Smooth muscle cell (in vitro differentiated cells): ENCODE measurements around the gene HOTAIR. TPM values are rescaled to one million over a fixed set of nuclear protein-coding genes. Genes with fewer than 3 reads are reported as not detected.

ENCODE experiments used
- DNase-seq: peaks from one replicate; lab custom pipeline; 2025; ENCODE audit not compliant: unreplicated experiment; lab: John Stamatoyannopoulos, UW
- H2AFZ ChIP-seq: fragments of 200-600 bp; sonication (generic); 2 replicates; pipeline ENCODE4 v1.6.0; 2016; ENCODE audit warnings: antibody characterized with exemption, low read depth, mild to moderate bottlenecking
- H3F3A ChIP-seq: fragments of 200-600 bp; sonication (generic); 2 replicates; pipeline ENCODE4 v1.6.0; 2017; ENCODE audit warnings: antibody characterized with exemption, low read depth
- H3K27ac ChIP-seq: fragments of 200-600 bp; sonication (generic); 2 replicates; pipeline ENCODE4 v1.5.1; 2016; ENCODE audit warnings: low read depth, mild to moderate bottlenecking
- H3K27me3 ChIP-seq: fragments of 200-600 bp; sonication (generic); 2 replicates; pipeline ENCODE4 v1.6.1; 2016; ENCODE audit warnings: low read depth, mild to moderate bottlenecking
- H3K36me3 ChIP-seq: fragments of 200-600 bp; sonication (generic); 2 replicates; pipeline ENCODE4 v1.5.1; 2016; ENCODE audit warnings: low read depth
- H3K4me1 ChIP-seq: fragments of 200-600 bp; sonication (generic); 2 replicates; pipeline ENCODE4 v1.5.1; 2016; ENCODE audit warnings: low read depth
- H3K4me2 ChIP-seq: fragments of 200-600 bp; sonication (generic); 2 replicates; pipeline ENCODE4 v1.6.0; 2016; ENCODE audit warnings: mild to moderate bottlenecking
- H3K4me3 ChIP-seq: fragments of 200-600 bp; sonication (generic); 2 replicates; pipeline ENCODE4 v1.5.1; 2016; ENCODE audit warnings: mild to moderate bottlenecking
- H3K79me2 ChIP-seq: fragments of 200-600 bp; sonication (generic); 2 replicates; pipeline ENCODE4 v1.6.0; 2016; ENCODE audit warnings: low read depth, mild to moderate bottlenecking
- H3K9ac ChIP-seq: fragments of 200-600 bp; sonication (generic); 2 replicates; pipeline ENCODE4 v1.6.0; 2016; ENCODE audit warnings: low read depth
- H3K9me3 ChIP-seq: fragments of 200-600 bp; sonication (generic); replicated peaks from 2 replicates; pipeline ENCODE4 v1.5.1; 2016; ENCODE audit warnings: low read depth
- H4K20me1 ChIP-seq: fragments of 200-600 bp; sonication (generic); 2 replicates; pipeline ENCODE4 v1.6.0; 2016; ENCODE audit warnings: low read depth
- WGBS: methylation state at CpG from one replicate; pipeline ENCODE4 v1.1.7; 2016; ENCODE audit warnings: low lambda C conversion rate; 5-methylcytosine and 5-hydroxymethylcytosine counted together
- polyA plus RNA-seq: library from polyadenylated mRNA; unstranded; fragments of >200 nt; fragmentation: Nextera tagmentation; extraction: Ambion mirVana; gene quantifications from 2 replicates; pipeline ENCODE4 v1.2.1, GENCODE V29; 2016
- total RNA-seq: library from RNA; depleted of rRNA; stranded (reverse); fragments of >200 nt; gene quantifications from 2 replicates; pipeline ENCODE4 v1.2.3, GENCODE V29; 2014
- TF ChIP-seq, protein P1 (sequence below): fragments of 200-600 bp; sonication (generic); IDR thresholded peaks from 2 replicates; pipeline ENCODE4 v1.5.1; 2017; ENCODE audit warnings: borderline replicate concordance, mild to moderate bottlenecking, antibody characterized with exemption; ENCODE audit not compliant: insufficient read depth, poor library complexity, severe bottlenecking

The HOTAIR gene
- total and polyA plus RNA-seq, 2 experiments from 2014 or later: 0.43 TPM; not detected in 1

DNA sequence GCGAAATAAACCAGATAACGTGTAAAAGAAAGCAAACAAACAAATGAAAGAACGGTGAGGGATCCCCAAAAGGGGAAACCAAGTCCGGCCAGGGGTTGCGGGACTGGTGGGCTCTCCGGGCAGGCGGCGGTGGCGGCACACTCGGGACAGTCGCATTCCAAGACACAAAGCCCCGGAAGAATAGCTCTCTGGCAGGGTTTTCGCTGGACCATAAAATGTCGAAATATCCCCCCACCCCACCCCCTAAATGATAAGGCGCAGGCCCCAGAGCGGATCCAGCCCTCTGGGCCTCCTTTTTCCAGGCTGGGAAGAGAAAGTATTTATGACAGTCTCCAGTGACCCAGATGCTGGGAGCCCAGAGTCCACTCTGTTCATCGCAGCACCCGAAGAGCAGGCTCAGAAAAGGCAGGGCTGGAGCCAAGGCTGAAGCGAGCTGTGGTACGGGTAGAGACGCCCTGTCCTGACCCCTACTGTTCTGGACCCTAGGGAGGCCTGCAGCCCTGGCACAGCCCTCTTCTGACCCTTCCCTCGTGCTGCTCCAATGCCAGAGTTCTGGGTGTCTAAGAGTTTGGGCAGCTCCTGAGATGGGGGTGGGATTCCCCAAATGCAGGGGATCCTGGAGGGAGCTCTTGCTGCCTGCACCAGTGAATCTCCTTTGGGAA, 31.9 kb upstream of the HOTAIR start:
- no peak overlapping the region for H3K9ac ChIP-seq

DNA sequence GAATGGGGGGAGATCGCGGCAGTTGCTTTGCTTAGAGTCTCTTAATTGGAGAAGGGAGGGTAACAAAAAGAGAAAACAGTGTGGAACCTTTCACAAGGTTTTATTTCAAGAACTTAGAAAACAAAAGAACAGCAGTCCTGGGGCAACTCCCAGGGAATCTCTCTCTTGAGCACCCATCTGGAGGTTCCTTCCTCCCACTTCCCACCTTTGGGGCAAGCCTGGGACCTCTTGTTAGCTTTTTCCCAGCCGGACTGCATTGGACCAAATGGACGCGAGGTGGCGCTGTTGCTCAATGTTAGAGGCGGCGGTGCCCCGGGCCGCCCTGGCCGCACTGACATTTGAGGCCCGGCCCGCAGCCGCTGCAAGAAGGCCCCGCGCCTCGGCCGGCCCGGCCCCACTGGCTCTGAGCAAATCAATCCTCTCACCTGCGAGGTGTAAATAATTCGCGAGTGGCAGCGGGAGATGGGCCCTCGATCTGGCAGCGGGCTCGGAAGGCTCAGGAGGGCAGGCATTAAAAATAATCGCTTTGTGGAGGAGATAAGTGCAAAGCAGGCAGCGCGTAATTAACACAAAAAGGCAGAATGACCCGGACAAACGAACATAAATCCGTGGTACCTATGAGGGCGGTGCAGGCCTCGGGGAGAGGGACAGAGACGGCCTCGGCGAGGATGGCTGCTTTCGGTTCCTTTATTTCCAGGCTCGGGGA, 31.3 kb upstream of the HOTAIR start:
- H3K4me3 ChIP-seq: peak overlapping the region; percentile 46
- peak overlapping the region; percentile 82 for H2AFZ ChIP-seq
- H3K79me2 ChIP-seq: no peaks in the 10 kb centered on the region
- peak overlapping the region; percentile 84 for H3K4me2 ChIP-seq
- TF ChIP-seq, protein P1, sequence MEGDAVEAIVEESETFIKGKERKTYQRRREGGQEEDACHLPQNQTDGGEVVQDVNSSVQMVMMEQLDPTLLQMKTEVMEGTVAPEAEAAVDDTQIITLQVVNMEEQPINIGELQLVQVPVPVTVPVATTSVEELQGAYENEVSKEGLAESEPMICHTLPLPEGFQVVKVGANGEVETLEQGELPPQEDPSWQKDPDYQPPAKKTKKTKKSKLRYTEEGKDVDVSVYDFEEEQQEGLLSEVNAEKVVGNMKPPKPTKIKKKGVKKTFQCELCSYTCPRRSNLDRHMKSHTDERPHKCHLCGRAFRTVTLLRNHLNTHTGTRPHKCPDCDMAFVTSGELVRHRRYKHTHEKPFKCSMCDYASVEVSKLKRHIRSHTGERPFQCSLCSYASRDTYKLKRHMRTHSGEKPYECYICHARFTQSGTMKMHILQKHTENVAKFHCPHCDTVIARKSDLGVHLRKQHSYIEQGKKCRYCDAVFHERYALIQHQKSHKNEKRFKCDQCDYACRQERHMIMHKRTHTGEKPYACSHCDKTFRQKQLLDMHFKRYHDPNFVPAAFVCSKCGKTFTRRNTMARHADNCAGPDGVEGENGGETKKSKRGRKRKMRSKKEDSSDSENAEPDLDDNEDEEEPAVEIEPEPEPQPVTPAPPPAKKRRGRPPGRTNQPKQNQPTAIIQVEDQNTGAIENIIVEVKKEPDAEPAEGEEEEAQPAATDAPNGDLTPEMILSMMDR: peak; percentile 94
- peaks cover 98% of the 10 kb centered on the region for H3K27me3 ChIP-seq
- no peaks in the 10 kb centered on the region for H4K20me1 ChIP-seq
- peak; percentile 71 for DNase-seq
- 9% methylated on average over 39 of the region's 39 CpGs for WGBS
- H3K27ac ChIP-seq: no peak overlapping the region
- no peaks in the 10 kb centered on the region for H3K9me3 ChIP-seq
- no peaks in the 10 kb centered on the region for H3F3A ChIP-seq
- no peaks in the 10 kb centered on the region for H3K4me1 ChIP-seq
- H3K36me3 ChIP-seq: no peaks in the 10 kb centered on the region
- H3K9ac ChIP-seq: no peak overlapping the region

More for the DNA sequence above, 31.9 kb upstream of the HOTAIR start:
- Histone ChIP-seq H3K4me3 (peak overlapping the region; percentile 46), H4K20me1 (no peaks in the 10 kb centered on the region), H3K9me3 (no peaks in the 10 kb centered on the region), H3K4me2 (peak overlapping the region; percentile 84), H3K27me3 (peaks cover 98% of the 10 kb centered on the region), H3K36me3 (no peaks in the 10 kb centered on the region), H3K4me1 (no peaks in the 10 kb centered on the region), H2AFZ (peak overlapping the region; percentile 82), H3K79me2 (no peaks in the 10 kb centered on the region), H3F3A (no peaks in the 10 kb centered on the region), H3K27ac (no peak overlapping the region)
- DNase-seq: no peak
- TF ChIP-seq, protein P1: no peak
- 32% methylated on average over 22 of the region's 22 CpGs for WGBS

DNA sequence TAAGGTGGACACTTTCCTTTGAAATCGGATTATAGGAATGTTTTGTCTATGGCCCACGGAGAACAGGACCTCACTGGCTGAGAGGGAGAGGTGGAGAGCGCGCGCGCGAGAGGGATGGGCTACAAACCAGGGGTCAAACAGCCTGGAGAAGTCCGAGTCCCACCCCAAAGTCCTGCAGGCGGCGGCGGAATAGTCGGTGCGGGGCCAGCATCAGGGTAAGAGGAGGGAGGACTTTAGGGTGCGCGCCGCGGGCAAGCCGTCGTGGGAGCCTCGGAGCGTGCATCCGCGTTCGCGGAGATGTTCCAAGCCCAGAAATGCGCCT, 30.7 kb upstream of the HOTAIR start:
- Histone ChIP-seq H3K9ac (no peak overlapping the region), H3K27ac (no peak overlapping the region), H3K79me2 (no peaks in the 10 kb centered on the region), H3K4me2 (peak overlapping the region; percentile 84), H3K27me3 (peaks cover 98% of the 10 kb centered on the region), H3K36me3 (no peaks in the 10 kb centered on the region), H3F3A (no peaks in the 10 kb centered on the region), H3K4me3 (peak overlapping the region; percentile 46), H2AFZ (no peak overlapping the region), H3K9me3 (no peaks in the 10 kb centered on the region), H4K20me1 (no peaks in the 10 kb centered on the region), H3K4me1 (peaks cover under 1% of the 10 kb centered on the region)
- 14% methylated on average over 26 of the region's 26 CpGs for WGBS
- TF ChIP-seq, protein P1: no peak
- no peak for DNase-seq
